T-helper 1 cell treated with Interleukin-12 subunit alpha and Interleukin-12 subunit beta and Interleukin-4 antibody, amounts not matched to agents 30 ng/mL and 1 ng/mL, for 36 hours (primary cell): ENCODE results near the gene IP6K3. TPM values are rescaled to one million over a fixed set of nuclear protein-coding genes. Genes with fewer than 3 reads are reported as not detected.

Source experiments
- intact Hi-C: fragments of 100-400 bp; cut with micrococcal nuclease; formaldehyde crosslinking; loops from one replicate; pipeline ENCODE4 v1.15.1; 2024
- total RNA-seq: library from RNA; stranded (reverse); gene quantifications from 2 replicates; pipeline ENCODE4 v1.2.3, GENCODE V29; 2022

IP6K3 gene
- total RNA-seq, 1 donor from 2014 or later = not detected

DNA sequence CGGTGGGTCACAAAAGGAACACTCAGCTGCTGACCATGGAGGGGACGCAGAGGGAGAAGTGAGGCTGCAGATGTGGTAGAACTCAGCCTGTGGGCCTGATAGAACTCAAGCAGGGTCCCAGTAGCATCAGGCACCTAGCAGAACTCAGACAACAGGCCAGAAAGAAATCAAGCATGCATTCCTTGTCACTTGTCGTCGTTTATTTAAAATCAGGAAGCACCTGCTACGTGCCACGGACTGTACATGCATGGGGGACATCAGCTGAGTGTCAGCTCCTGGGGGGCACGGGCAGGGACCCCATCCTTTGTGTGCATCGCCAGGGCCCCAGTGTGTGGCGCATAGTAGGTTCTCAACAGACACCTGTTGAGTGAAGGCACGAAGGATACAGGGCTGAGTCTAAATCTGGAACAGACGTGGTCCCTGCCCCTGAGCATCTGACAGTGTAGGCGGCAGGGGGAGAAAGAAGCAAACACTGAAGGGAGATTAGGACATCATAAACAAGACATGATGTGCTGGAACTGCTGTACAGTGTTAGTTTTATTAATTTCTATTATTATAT, 67.7 kb downstream of the IP6K3 start:
- intact Hi-C loops = no loop called here

DNA sequence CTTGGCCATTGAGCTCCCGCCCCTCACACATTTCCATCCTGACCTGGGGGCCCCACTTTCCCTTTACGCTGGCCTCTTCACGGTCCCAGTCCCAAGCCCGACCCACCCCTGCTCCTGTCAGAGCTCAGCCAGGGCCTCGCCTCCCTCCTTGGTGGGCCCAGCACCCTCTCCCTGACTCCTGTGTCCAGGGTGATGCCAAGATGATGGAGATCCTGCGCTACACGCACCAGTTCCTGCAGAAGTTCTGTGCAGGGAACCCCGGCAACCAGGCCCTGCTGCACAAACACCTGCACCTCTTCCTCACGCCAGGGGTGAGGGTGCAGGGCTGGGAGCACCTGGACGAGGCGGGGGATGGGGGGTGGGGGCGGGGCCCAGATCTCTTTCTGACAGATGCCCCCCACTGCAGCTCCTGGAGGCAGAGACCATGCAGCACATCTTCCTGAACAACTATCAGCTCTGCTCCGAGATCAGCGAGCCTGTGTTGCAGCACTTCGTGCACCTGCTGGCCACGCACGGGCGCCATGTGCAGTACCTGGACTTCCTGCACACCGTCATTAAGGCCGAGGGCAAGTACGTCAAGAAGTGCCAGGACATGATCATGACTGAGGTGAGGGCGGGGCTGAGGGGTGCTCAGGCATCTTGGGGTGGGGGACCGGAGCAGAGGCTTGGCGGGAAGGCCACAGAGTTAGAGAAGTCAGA, 68.3 kb downstream of the IP6K3 start:
- intact Hi-C loops = no loop called here

DNA sequence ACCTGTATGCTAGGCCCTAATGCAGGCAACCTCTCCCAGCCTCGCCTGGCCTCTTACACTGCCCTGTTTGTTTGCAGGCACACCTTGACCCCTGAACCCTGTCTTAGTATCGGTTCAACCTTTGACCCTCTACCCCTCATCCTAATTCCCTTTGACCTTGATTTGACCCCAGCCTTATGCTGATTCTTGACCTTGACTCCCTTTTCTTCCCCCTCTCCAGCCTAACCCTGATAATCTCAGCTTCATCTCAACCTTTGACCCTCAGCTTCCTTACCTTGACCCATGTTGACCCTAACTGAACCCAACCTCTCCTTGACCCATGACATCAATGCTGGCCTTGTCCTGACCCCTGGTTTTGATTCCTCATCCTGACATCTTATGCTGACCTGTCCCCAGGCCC, 69.0 kb downstream of the IP6K3 start:
- intact Hi-C loops = no loop called here

GRCh38 chr6:33677143-33677660, 69.5 kb downstream of the IP6K3 start:
- intact Hi-C loops = no loop called here

DNA sequence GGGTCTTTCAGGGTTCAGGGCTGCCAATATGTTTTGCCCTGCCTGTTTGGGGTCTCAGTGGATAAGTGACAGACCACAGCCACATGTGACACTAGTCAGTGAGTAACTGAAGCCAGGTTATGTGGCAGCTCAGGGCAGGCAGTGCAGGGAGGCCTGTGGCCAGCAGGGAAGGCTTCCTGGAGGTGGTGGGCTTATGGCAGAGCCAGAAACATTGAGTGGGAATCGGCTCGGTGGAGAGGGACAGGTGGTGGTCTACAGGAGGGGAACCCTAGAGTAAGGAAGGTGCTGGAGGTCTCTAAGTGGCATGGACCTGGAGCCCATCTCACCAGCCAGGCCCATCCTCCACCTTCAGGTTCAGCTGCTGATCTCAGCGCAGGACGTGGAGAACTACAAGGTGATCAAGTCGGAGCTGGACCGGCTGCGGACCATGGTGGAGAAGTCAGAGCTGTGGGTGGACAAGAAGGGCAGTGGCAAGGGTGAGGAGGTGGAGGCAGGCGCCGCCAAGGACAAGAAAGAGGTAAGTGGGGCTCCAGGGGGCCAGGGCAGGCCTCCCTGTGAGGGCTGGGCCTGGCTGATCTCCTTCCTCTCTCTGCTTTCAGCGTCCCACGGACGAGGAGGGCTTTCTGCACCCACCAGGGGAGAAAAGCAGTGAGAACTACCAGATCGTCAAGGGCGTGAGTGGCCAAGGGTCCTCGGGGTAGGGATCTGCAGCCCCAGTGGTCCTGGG, 70.1 kb downstream of the IP6K3 start:
- intact Hi-C loops = no loop called here

- intact Hi-C loops = no loop called here
Measured at GRCh38 chr6:33675968-33676367, 70.7 kb downstream of the IP6K3 start.

GRCh38 chr6:33673851-33674250, 72.9 kb downstream of the IP6K3 start:
- intact Hi-C loops = no loop called here

DNA sequence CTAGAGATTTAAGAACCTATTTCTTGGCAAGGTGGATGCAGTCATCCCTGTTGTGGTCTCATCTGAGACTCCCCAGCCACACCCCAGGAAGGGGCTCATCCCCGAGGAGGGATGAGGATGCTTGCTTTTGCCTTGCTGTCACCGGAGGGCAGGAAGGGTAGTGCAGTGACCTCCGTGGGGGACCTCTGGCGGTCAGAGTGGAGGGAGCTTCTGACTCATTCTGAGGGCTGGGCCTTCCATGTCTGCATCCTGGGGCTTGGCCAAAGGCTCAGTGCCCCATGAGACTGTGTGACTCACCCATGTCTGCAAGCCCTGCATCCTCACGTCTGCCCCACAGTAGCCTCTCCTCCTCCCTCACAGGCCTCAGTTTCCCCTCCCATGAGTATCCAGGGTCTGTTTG, 73.9 kb downstream of the IP6K3 start:
- intact Hi-C loops = no loop called here

DNA sequence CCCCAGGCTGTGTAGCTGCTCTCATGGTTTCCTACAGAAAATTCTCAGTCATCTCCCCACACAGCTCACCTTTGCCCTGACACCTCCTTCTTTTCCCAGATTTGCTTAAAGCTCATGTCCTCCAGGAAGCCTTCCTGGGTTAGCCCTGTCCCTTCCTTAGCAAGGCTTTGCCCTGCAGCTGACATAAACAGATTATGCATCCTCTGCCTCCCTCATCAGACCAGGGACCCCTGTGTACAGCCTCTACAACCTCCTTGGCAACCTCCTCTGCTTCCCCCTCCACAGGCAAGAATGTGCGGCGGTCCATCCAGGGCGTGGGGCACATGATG, 75.0 kb downstream of the IP6K3 start:
- intact Hi-C loops = no loop called here

Other genes with a start within 250 kb of the IP6K3 start
- gene BAK1, start 166.6 kb downstream of the IP6K3 start, total RNA-seq = 94.4 and 95.0 TPM in 2 replicates
- gene ITPR3, start 125.6 kb downstream of the IP6K3 start, total RNA-seq = 45.4 and 46.9 TPM in 2 replicates
- gene UQCC2, start 35.2 kb downstream of the IP6K3 start, total RNA-seq = 77.7 and 79.6 TPM in 2 replicates
- 77.0 and 77.2 TPM in 2 replicates for gene LEMD2, start 42.2 kb upstream of the IP6K3 start, total RNA-seq
- gene MLN, start 57.1 kb upstream of the IP6K3 start, total RNA-seq = not detected in 2 replicates